ENCODE data around the gene PDCD1LG2. TPM values are rescaled to one million over a fixed set of nuclear protein-coding genes. Genes with fewer than 3 reads are reported as not detected.
A peak's percentile ranks its signal among the peaks of the same experiment; 100 is the strongest.

The PDCD1LG2 gene
- total RNA-seq, 1 donor from 2014 or later = 8.8 TPM

DNA sequence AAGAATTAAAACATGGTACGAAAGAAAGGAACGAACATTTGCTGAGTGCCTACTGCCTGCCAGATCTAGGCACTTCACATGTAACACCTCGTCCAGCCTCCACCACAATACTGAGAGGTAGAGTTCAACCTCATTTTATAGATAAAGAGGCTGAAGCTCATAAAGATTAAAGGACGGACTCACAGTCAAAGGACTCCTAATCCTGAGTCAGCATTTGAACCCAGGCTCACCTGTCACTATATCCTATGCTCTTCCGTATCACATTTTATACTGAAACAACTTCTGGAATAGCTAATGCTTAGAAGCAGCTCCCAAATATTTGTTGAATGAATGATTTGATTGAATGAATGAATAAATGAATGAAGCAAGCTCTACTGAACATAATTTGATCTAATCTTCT lies 22.5 kb downstream of the PDCD1LG2 start:
- no peak for DNase-seq (ENCODE audit: low read depth)
- no peak overlapping the region for H3K27ac ChIP-seq (ENCODE audit: low read depth, low read length)
- H3K9me3 Mint-ChIP-seq (ENCODE audit: unreplicated experiment) = peaks cover 2% of the 10 kb centered on the region
- FAIRE-seq = peak; percentile 60
- H3K4me1 ChIP-seq (ENCODE audit: insufficient read depth, low read length) = peaks cover 11% of the 10 kb centered on the region
- no peak overlapping the region for H2AFZ ChIP-seq (ENCODE audit: low read depth, low read length)
- H3K27ac Mint-ChIP-seq (ENCODE audit: unreplicated experiment) = no peak overlapping the region
- H3K9ac ChIP-seq (ENCODE audit: low read length) = no peak overlapping the region
- peaks cover 11% of the 10 kb centered on the region for H3K36me3 ChIP-seq (ENCODE audit: insufficient read depth, low read length)
- no peaks in the 10 kb centered on the region for H3K79me2 ChIP-seq (ENCODE audit: insufficient read depth, low read length)
- H3K4me3 Mint-ChIP-seq (ENCODE audit: unreplicated experiment) = no peak overlapping the region
- no peaks in the 10 kb centered on the region for H3K9me3 ChIP-seq (ENCODE audit: insufficient read depth, low read depth, low read length)
- H3K4me3 ChIP-seq (ENCODE audit: insufficient read depth, low read depth, low read length) = no peak overlapping the region
- H3K4me1 Mint-ChIP-seq (ENCODE audit: low read depth, unreplicated experiment) = peaks cover 9% of the 10 kb centered on the region
- H3K4me2 ChIP-seq (ENCODE audit: low read length) = no peak overlapping the region
- no peaks in the 10 kb centered on the region for H3K27me3 ChIP-seq (ENCODE audit: insufficient read depth, low read length)
- no peaks in the 10 kb centered on the region for H4K20me1 ChIP-seq (ENCODE audit: insufficient read depth, low read length)
- H3K27me3 Mint-ChIP-seq (ENCODE audit: low read depth, unreplicated experiment) = no peaks in the 10 kb centered on the region
- no peak for TF ChIP-seq EZH2 (IDR thresholded peaks at IDR 0.05; ENCODE audit: insufficient read depth, low read length)
- no peak for TF ChIP-seq CTCF (IDR thresholded peaks at IDR 0.05; ENCODE audit: insufficient read depth, low read depth, low read length)
- H3K36me3 Mint-ChIP-seq (ENCODE audit: low read depth, unreplicated experiment) = peaks cover 4% of the 10 kb centered on the region

- H3K27me3 ChIP-seq (ENCODE audit: insufficient read depth, low read length) = no peaks in the 10 kb centered on the region
- no peak overlapping the region for H3K9ac ChIP-seq (ENCODE audit: low read length)
- no peak overlapping the region for H3K27ac ChIP-seq (ENCODE audit: low read depth, low read length)
- TF ChIP-seq EZH2 (IDR thresholded peaks at IDR 0.05; ENCODE audit: insufficient read depth, low read length) = no peak
- no peak for TF ChIP-seq CTCF (IDR thresholded peaks at IDR 0.05; ENCODE audit: insufficient read depth, low read depth, low read length)
- Mint-ChIP-seq H3K27me3 (ENCODE audit: low read depth, unreplicated experiment) (no peaks in the 10 kb centered on the region), H3K27ac (ENCODE audit: unreplicated experiment) (no peak overlapping the region), H3K9me3 (ENCODE audit: unreplicated experiment) (peaks cover 7% of the 10 kb centered on the region), H3K36me3 (ENCODE audit: low read depth, unreplicated experiment) (peaks cover 5% of the 10 kb centered on the region), H3K4me3 (ENCODE audit: unreplicated experiment) (no peak overlapping the region), H3K4me1 (ENCODE audit: low read depth, unreplicated experiment) (no peaks in the 10 kb centered on the region)
- no peak overlapping the region for H2AFZ ChIP-seq (ENCODE audit: low read depth, low read length)
- no peaks in the 10 kb centered on the region for H4K20me1 ChIP-seq (ENCODE audit: insufficient read depth, low read length)
- no peak overlapping the region for H3K4me2 ChIP-seq (ENCODE audit: low read length)
- peaks cover 11% of the 10 kb centered on the region for H3K36me3 ChIP-seq (ENCODE audit: insufficient read depth, low read length)
- no peak overlapping the region for H3K4me3 ChIP-seq (ENCODE audit: insufficient read depth, low read depth, low read length)
- DNase-seq (ENCODE audit: low read depth) (no peak), FAIRE-seq (no peak)
- no peaks in the 10 kb centered on the region for H3K4me1 ChIP-seq (ENCODE audit: insufficient read depth, low read length)
- no peaks in the 10 kb centered on the region for H3K9me3 ChIP-seq (ENCODE audit: insufficient read depth, low read depth, low read length)
- H3K79me2 ChIP-seq (ENCODE audit: insufficient read depth, low read length) = no peaks in the 10 kb centered on the region
Measured at GRCh38 chr9:5536684-5537083, 26.4 kb downstream of the PDCD1LG2 start.

GRCh38 chr9:5543875-5544702 lies 33.8 kb downstream of the PDCD1LG2 start:
- H3K27ac Mint-ChIP-seq (ENCODE audit: unreplicated experiment) = no peak overlapping the region
- H2AFZ ChIP-seq (ENCODE audit: low read depth, low read length) = no peak overlapping the region
- no peak overlapping the region for H3K4me3 Mint-ChIP-seq (ENCODE audit: unreplicated experiment)

More at GRCh38 chr9:5543875-5544702, 33.8 kb downstream of the PDCD1LG2 start:
- no peak for DNase-seq (ENCODE audit: low read depth)
- H3K9ac ChIP-seq (ENCODE audit: low read length) = no peak overlapping the region
- no peak for TF ChIP-seq EZH2 (IDR thresholded peaks at IDR 0.05; ENCODE audit: insufficient read depth, low read length)
- no peak for TF ChIP-seq CTCF (IDR thresholded peaks at IDR 0.05; ENCODE audit: insufficient read depth, low read depth, low read length)
- no peaks in the 10 kb centered on the region for H3K79me2 ChIP-seq (ENCODE audit: insufficient read depth, low read length)
- H3K27me3 ChIP-seq (ENCODE audit: insufficient read depth, low read length) = no peaks in the 10 kb centered on the region
- H3K36me3 ChIP-seq (ENCODE audit: insufficient read depth, low read length) = no peaks in the 10 kb centered on the region
- no peaks in the 10 kb centered on the region for H3K4me1 Mint-ChIP-seq (ENCODE audit: low read depth, unreplicated experiment)
- no peak overlapping the region for H3K27ac ChIP-seq (ENCODE audit: low read depth, low read length)
- no peak overlapping the region for H3K4me3 ChIP-seq (ENCODE audit: insufficient read depth, low read depth, low read length)
- no peak for FAIRE-seq
- H4K20me1 ChIP-seq (ENCODE audit: insufficient read depth, low read length) = no peaks in the 10 kb centered on the region
- peaks cover 11% of the 10 kb centered on the region for H3K9me3 Mint-ChIP-seq (ENCODE audit: unreplicated experiment)
- no peaks in the 10 kb centered on the region for H3K4me1 ChIP-seq (ENCODE audit: insufficient read depth, low read length)
- no peaks in the 10 kb centered on the region for H3K27me3 Mint-ChIP-seq (ENCODE audit: low read depth, unreplicated experiment)
- peaks cover 2% of the 10 kb centered on the region for H3K36me3 Mint-ChIP-seq (ENCODE audit: low read depth, unreplicated experiment)
- H3K9me3 ChIP-seq (ENCODE audit: insufficient read depth, low read depth, low read length) = no peaks in the 10 kb centered on the region
- H3K4me2 ChIP-seq (ENCODE audit: low read length) = no peak overlapping the region

Measured in astrocyte (in vitro differentiated cells and primary cell).